PC-9 (cell line): Measurements from ENCODE around the gene EPS8L3. TPM values are rescaled to one million over a fixed set of nuclear protein-coding genes. Genes with fewer than 3 reads are reported as not detected.

Experiments used
- BruUV-seq: library from RNA; stranded (reverse); fragments of 400-500 nt; replicated peaks from 2 replicates; lab custom pipeline; 2021; lab: Mats Ljungman, UMichigan
- CTCF ChIA-PET: fragments of 300-600 bp; sonication (Branson Sonifier 250); formaldehyde crosslinking; loops from one replicate; lab custom pipeline; 2022; ENCODE audit warnings: antibody characterized with exemption; lab: Charles Lee
- POLR2A ChIA-PET: fragments of 300-600 bp; sonication (Branson Sonifier 250); formaldehyde crosslinking; loops from one replicate; lab custom pipeline; 2022; ENCODE audit warnings: antibody characterized with exemption; ENCODE audit not compliant: unreplicated experiment; lab: Charles Lee
- DNase-seq, 2 experiments: peaks; one replicate each; pipeline versions ENCODE4 v3.0.0 to v3.0.0-alpha.2; 2015 to 2022; ENCODE audit warnings: mixed read lengths in 1 of 2
- H2AFZ ChIP-seq: fragments of 200-600 bp; sonication (generic); 2 replicates; pipeline ENCODE4 v1.8.1; 2017; ENCODE audit warnings: antibody characterized with exemption
- H3F3A ChIP-seq: fragments of 200-600 bp; sonication (generic); 2 replicates; pipeline ENCODE4 v1.8.1; 2017; ENCODE audit warnings: antibody characterized with exemption, mild to moderate bottlenecking, low read depth; ENCODE audit not compliant: insufficient read depth
- H3K27ac ChIP-seq: fragments of 200-600 bp; sonication (generic); 2 replicates; pipeline ENCODE4 v1.6.1; 2016; ENCODE audit warnings: mixed run types
- H3K27me3 ChIP-seq: fragments of 200-600 bp; sonication (generic); 2 replicates; pipeline ENCODE4 v1.6.1; 2016; ENCODE audit warnings: low read depth, mixed run types; ENCODE audit not compliant: insufficient read depth
- H3K36me3 ChIP-seq: fragments of 200-600 bp; sonication (generic); 2 replicates; pipeline ENCODE4 v1.6.1; 2016; ENCODE audit warnings: low read depth, mixed run types
- H3K4me1 ChIP-seq: fragments of 200-600 bp; sonication (generic); replicated peaks from 2 replicates; pipeline ENCODE4 v1.6.1; 2016; ENCODE audit warnings: mixed run types; ENCODE audit not compliant: insufficient read depth
- H3K4me2 ChIP-seq: fragments of 200-600 bp; sonication (generic); 2 replicates; pipeline ENCODE4 v1.6.1; 2017; ENCODE audit warnings: mixed run types
- H3K4me3 ChIP-seq: fragments of 200-600 bp; sonication (generic); 2 replicates; pipeline ENCODE4 v1.6.1; 2016; ENCODE audit warnings: mixed run types
- H3K79me2 ChIP-seq: fragments of 200-600 bp; sonication (generic); 2 replicates; pipeline ENCODE4 v1.6.1; 2017; ENCODE audit warnings: low read depth, mixed run types
- H3K9me2 ChIP-seq: fragments of 200-600 bp; sonication (generic); 2 replicates; pipeline ENCODE4 v1.8.1; 2017; ENCODE audit warnings: mild to moderate bottlenecking; ENCODE audit not compliant: insufficient read depth
- H3K9me3 ChIP-seq: fragments of 200-600 bp; sonication (generic); 2 replicates; pipeline ENCODE4 v1.8.1; 2016; ENCODE audit warnings: low read depth; ENCODE audit not compliant: insufficient read depth
- H4K20me1 ChIP-seq: fragments of 200-600 bp; sonication (generic); 2 replicates; pipeline ENCODE4 v1.8.1; 2017; ENCODE audit not compliant: insufficient read depth
- EZH2 ChIP-seq: fragments of 200-600 bp; sonication (generic); IDR thresholded peaks from 2 replicates; pipeline ENCODE4 v1.8.0; 2017; ENCODE audit warnings: antibody characterized with exemption, low read depth
- intact Hi-C: fragments of 100-400 bp; cut with micrococcal nuclease; formaldehyde crosslinking; loops from one replicate; pipeline ENCODE4 v1.10.0; 2022; ENCODE audit not compliant: unreplicated experiment
- total RNA-seq: library from RNA; stranded (reverse); gene quantifications from 2 replicates; pipeline ENCODE4 v1.2.3, GENCODE V29; 2021
- TF ChIP-seq, protein P1 (sequence below): fragments of 200-600 bp; sonication (generic); conservative IDR thresholded peaks from 2 replicates; pipeline ENCODE4 v1.6.1; 2017; ENCODE audit warnings: mixed run types, antibody characterized with exemption, mild to moderate bottlenecking, moderate library complexity

Gene EPS8L3
- total RNA-seq, 1 experiment from 2014 or later = 1.2 TPM

- peaks cover 17% of the 10 kb centered on the region; the same call in 1 of the 2 replicates for H3F3A ChIP-seq
- no peaks in the 10 kb centered on the region for H3K9me2 ChIP-seq
- no TSS peak for BruUV-seq
- H3K27me3 ChIP-seq = no peaks in the 10 kb centered on the region
- H3K79me2 ChIP-seq = no peaks in the 10 kb centered on the region
- no peaks in the 10 kb centered on the region for H4K20me1 ChIP-seq
- intact Hi-C loops = loop anchor here (1.0 to 10.0 kb wide), 5 partner anchors 15 to 327 kb away; partner anchors contain the start of gene AHCYL1
- TF ChIP-seq, protein P1, sequence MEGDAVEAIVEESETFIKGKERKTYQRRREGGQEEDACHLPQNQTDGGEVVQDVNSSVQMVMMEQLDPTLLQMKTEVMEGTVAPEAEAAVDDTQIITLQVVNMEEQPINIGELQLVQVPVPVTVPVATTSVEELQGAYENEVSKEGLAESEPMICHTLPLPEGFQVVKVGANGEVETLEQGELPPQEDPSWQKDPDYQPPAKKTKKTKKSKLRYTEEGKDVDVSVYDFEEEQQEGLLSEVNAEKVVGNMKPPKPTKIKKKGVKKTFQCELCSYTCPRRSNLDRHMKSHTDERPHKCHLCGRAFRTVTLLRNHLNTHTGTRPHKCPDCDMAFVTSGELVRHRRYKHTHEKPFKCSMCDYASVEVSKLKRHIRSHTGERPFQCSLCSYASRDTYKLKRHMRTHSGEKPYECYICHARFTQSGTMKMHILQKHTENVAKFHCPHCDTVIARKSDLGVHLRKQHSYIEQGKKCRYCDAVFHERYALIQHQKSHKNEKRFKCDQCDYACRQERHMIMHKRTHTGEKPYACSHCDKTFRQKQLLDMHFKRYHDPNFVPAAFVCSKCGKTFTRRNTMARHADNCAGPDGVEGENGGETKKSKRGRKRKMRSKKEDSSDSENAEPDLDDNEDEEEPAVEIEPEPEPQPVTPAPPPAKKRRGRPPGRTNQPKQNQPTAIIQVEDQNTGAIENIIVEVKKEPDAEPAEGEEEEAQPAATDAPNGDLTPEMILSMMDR = no peak
- TF ChIP-seq EZH2 = no peak
- H3K4me3 ChIP-seq = no peak overlapping the region
- POLR2A ChIA-PET = interaction anchor here (0.6 to 1.1 kb wide), 5 partner anchors 9 to 78 kb away, joined by 3 to 27 read pairs (median 5); no protein-coding TSS in a partner anchor
- H3K4me1 ChIP-seq = peaks cover 56% of the 10 kb centered on the region
- no peak overlapping the region for H2AFZ ChIP-seq
- no peaks in the 10 kb centered on the region for H3K36me3 ChIP-seq
- no peak overlapping the region for H3K27ac ChIP-seq
- H3K4me2 ChIP-seq = peak overlapping the region; percentile 40
- no peak for DNase-seq
- peaks cover 6% of the 10 kb centered on the region; the same call in 1 of the 2 replicates for H3K9me3 ChIP-seq
- CTCF ChIA-PET = interaction anchor here (0.9 to 7.2 kb wide), 9 partner anchors 9 to 234 kb away, joined by 3 to 48 read pairs (median 8); partner anchors contain the start of gene AHCYL1
Observed at GRCh38 chr1:109777436-109777835, 13.7 kb upstream of the EPS8L3 start.

GRCh38 chr1:109776911-109777310 is 13.2 kb upstream of the EPS8L3 start:
- BruUV-seq = no TSS peak

GRCh38 chr1:109776206-109776835 is 12.6 kb upstream of the EPS8L3 start:
- Histone ChIP-seq H3K9me3 (peaks cover 6% of the 10 kb centered on the region; the same call in 1 of the 2 replicates), H3K9me2 (no peaks in the 10 kb centered on the region), H3K36me3 (no peaks in the 10 kb centered on the region), H3K27me3 (no peaks in the 10 kb centered on the region), H3K4me2 (peak overlapping the region; percentile 8; the same call in 1 of the 2 replicates), H3K27ac (no peak overlapping the region), H4K20me1 (no peaks in the 10 kb centered on the region), H3K4me3 (no peak overlapping the region), H3K79me2 (no peaks in the 10 kb centered on the region), H2AFZ (no peak overlapping the region), H3K4me1 (peaks cover 46% of the 10 kb centered on the region), H3F3A (peaks cover 13% of the 10 kb centered on the region; the same call in 1 of the 2 replicates)
- ChIA-PET CTCF (interaction anchor here (0.6 to 7.2 kb wide), 9 partner anchors 10 to 235 kb away, joined by 3 to 48 read pairs (median 8); partner anchors contain the start of gene AHCYL1), POLR2A (interaction anchor here (0.6 to 0.7 kb wide), 2 partner anchors 10 to 15 kb away, joined by 3 to 5 read pairs; no protein-coding TSS in a partner anchor)
- TF ChIP-seq, protein P1 = no peak
- no peak for TF ChIP-seq EZH2
- no peak for DNase-seq
- intact Hi-C loops = loop anchor here (2.0 to 10.0 kb wide), 2 partner anchors 78 to 328 kb away; no protein-coding TSS in a partner anchor
- BruUV-seq = no TSS peak

More at GRCh38 chr1:109776911-109777310, 13.2 kb upstream of the EPS8L3 start:
- peaks cover 6% of the 10 kb centered on the region; the same call in 1 of the 2 replicates for H3K9me3 ChIP-seq
- CTCF ChIA-PET = interaction anchor here (0.6 to 7.2 kb wide), 10 partner anchors 10 to 234 kb away, joined by 3 to 48 read pairs (median 6); partner anchors contain the start of gene AHCYL1
- peak overlapping the region; percentile 40 for H3K4me2 ChIP-seq
- H4K20me1 ChIP-seq = no peaks in the 10 kb centered on the region
- TF ChIP-seq, protein P1 = peak; percentile 100
- no peak for TF ChIP-seq EZH2
- POLR2A ChIA-PET = interaction anchor here (0.6 to 0.7 kb wide), 2 partner anchors 10 to 15 kb away, joined by 3 to 5 read pairs; no protein-coding TSS in a partner anchor
- H3F3A ChIP-seq = peaks cover 13% of the 10 kb centered on the region; the same call in 1 of the 2 replicates
- H3K9me2 ChIP-seq = no peaks in the 10 kb centered on the region
- intact Hi-C loops = loop anchor here (1.0 to 10.0 kb wide), 5 partner anchors 15 to 328 kb away; partner anchors contain the start of gene AHCYL1
- no peaks in the 10 kb centered on the region for H3K27me3 ChIP-seq
- no peak overlapping the region for H3K4me3 ChIP-seq
- H3K36me3 ChIP-seq = no peaks in the 10 kb centered on the region
- H3K79me2 ChIP-seq = no peaks in the 10 kb centered on the region
- H3K27ac ChIP-seq = no peak overlapping the region
- peak; percentile 75 to 83 for DNase-seq
- no peak overlapping the region for H2AFZ ChIP-seq
- peaks cover 50% of the 10 kb centered on the region for H3K4me1 ChIP-seq
